Urinary bladder (tissue), 4 donors: ENCODE results near the gene VEGFD. TPM values are rescaled to one million over a fixed set of nuclear protein-coding genes. Genes with fewer than 3 reads are reported as not detected.

ENCODE experiments used
- DNase-seq: peaks from one replicate; pipeline ENCODE4 v3.0.0-alpha.2; 2015; ENCODE audit errors: extremely low spot score
- H3K27ac ChIP-seq: one replicate; pipeline ENCODE4 v1.5.1; 2013; ENCODE audit warnings: low read depth, mild to moderate bottlenecking, moderate library complexity
- H3K36me3 ChIP-seq: one replicate; pipeline ENCODE4 v1.6.1; 2013; ENCODE audit warnings: mild to moderate bottlenecking, moderate library complexity; ENCODE audit not compliant: insufficient read depth
- H3K4me1 ChIP-seq: one replicate; pipeline ENCODE4 v1.6.1; 2013; ENCODE audit warnings: mild to moderate bottlenecking, moderate library complexity; ENCODE audit not compliant: insufficient read depth
- H3K4me3 ChIP-seq: one replicate; pipeline ENCODE4 v1.5.1; 2013; ENCODE audit warnings: low read depth, low read length
- WGBS: extraction: QIAGEN DNeasy Blood & Tissue Kit; methylation state at CpG from one replicate; pipeline ENCODE4 v1.1.7; 2013; 5-methylcytosine and 5-hydroxymethylcytosine counted together
- polyA plus RNA-seq: library from polyadenylated mRNA; stranded (reverse); fragments of 200-250 nt; gene quantifications from one replicate; pipeline ENCODE4 v1.2.3, GENCODE V29; 2013
- total RNA-seq: library from RNA; depleted of rRNA; stranded (reverse); fragments of >200 nt; gene quantifications from one replicate; pipeline ENCODE4 v1.2.3, GENCODE V29; 2014
- donor health status: healthy with polysubstance abuse.
- donor health status: healthy.

VEGFD gene
- total RNA-seq (2.6 TPM), polyA plus RNA-seq (0.94 TPM)

- no peak for DNase-seq
- no peaks in the 10 kb centered on the region for H3K4me1 ChIP-seq
- no peak within 1 kb of the TSS for H3K4me3 ChIP-seq
- H3K27ac ChIP-seq = no peak within 1 kb of the TSS
- H3K36me3 ChIP-seq = no peaks in the 10 kb centered on the region
- WGBS = 24% methylated on average over 2 of the region's 2 CpGs
Observed at GRCh38 chrX:15384304-15384703, at the start of gene VEGFD. Gene VEGFD (minus strand): TSS chrX:15384413. CDS start chrX:15383946, 467 bp downstream.

- DNase-seq = no peak
- 62% methylated on average over 1 of the region's 1 CpG for WGBS
- Histone ChIP-seq H3K27ac (no peak overlapping the region), H3K36me3 (no peaks in the 10 kb centered on the region), H3K4me1 (no peaks in the 10 kb centered on the region), H3K4me3 (no peak overlapping the region)
Observed at GRCh38 chrX:15430584-15430983, 46.4 kb upstream of the VEGFD start.

GRCh38 chrX:15430076-15430475, 45.9 kb upstream of the VEGFD start:
- no peak overlapping the region for H3K27ac ChIP-seq
- H3K4me1 ChIP-seq = no peaks in the 10 kb centered on the region
- no peak for DNase-seq
- 83% methylated on average over 2 of the region's 2 CpGs for WGBS
- H3K4me3 ChIP-seq = no peak overlapping the region
- H3K36me3 ChIP-seq = no peaks in the 10 kb centered on the region

- 93% methylated on average over 1 of the region's 1 CpG for WGBS
- H3K4me3 ChIP-seq = no peak overlapping the region
- no peak overlapping the region for H3K27ac ChIP-seq
- no peak for DNase-seq
- H3K4me1 ChIP-seq = no peaks in the 10 kb centered on the region
- H3K36me3 ChIP-seq = no peaks in the 10 kb centered on the region
Observed at GRCh38 chrX:15425024-15425423, 40.8 kb upstream of the VEGFD start.

GRCh38 chrX:15418707-15419181, 34.5 kb upstream of the VEGFD start:
- DNase-seq = no peak
- 54% methylated on average over 3 of the region's 3 CpGs for whole genome bisulfite sequencing
- Histone ChIP-seq H3K4me3 (no peak overlapping the region), H3K4me1 (no peaks in the 10 kb centered on the region), H3K36me3 (no peaks in the 10 kb centered on the region), H3K27ac (no peak overlapping the region)

- no peak overlapping the region for H3K27ac ChIP-seq
- 45% methylated on average over 6 of the region's 6 CpGs for WGBS
- DNase-seq = no peak
Observed at GRCh38 chrX:15418041-15418706, 34.0 kb upstream of the VEGFD start.

GRCh38 chrX:15416133-15416993, 32.1 kb upstream of the VEGFD start:
- H3K27ac ChIP-seq = no peak overlapping the region
- DNase-seq = no peak
- H3K4me1 ChIP-seq = no peaks in the 10 kb centered on the region
- no peak overlapping the region for H3K4me3 ChIP-seq
- no peaks in the 10 kb centered on the region for H3K36me3 ChIP-seq
- 87% methylated on average over 10 of the region's 10 CpGs for WGBS

More at GRCh38 chrX:15418041-15418706, 34.0 kb upstream of the VEGFD start:
- H3K36me3 ChIP-seq = no peaks in the 10 kb centered on the region
- H3K4me1 ChIP-seq = no peaks in the 10 kb centered on the region
- H3K4me3 ChIP-seq = no peak overlapping the region

- 78% methylated on average over 6 of the region's 6 CpGs for WGBS
- Histone ChIP-seq H3K4me1 (no peaks in the 10 kb centered on the region), H3K4me3 (no peak overlapping the region), H3K27ac (no peak overlapping the region), H3K36me3 (no peaks in the 10 kb centered on the region)
- DNase-seq = no peak
Observed at GRCh38 chrX:15413101-15413500, 28.9 kb upstream of the VEGFD start.

- Histone ChIP-seq H3K4me1 (no peaks in the 10 kb centered on the region), H3K4me3 (no peak overlapping the region), H3K36me3 (no peaks in the 10 kb centered on the region), H3K27ac (no peak overlapping the region)
- 61% methylated on average over 2 of the region's 2 CpGs for whole genome bisulfite sequencing
- DNase-seq = no peak
Observed at GRCh38 chrX:15410947-15411346, 26.7 kb upstream of the VEGFD start.

GRCh38 chrX:15410430-15410829, 26.2 kb upstream of the VEGFD start:
- no peaks in the 10 kb centered on the region for H3K4me1 ChIP-seq
- H3K36me3 ChIP-seq = no peaks in the 10 kb centered on the region
- H3K4me3 ChIP-seq = no peak overlapping the region
- DNase-seq = no peak
- no peak overlapping the region for H3K27ac ChIP-seq

- Histone ChIP-seq H3K4me3 (no peak overlapping the region), H3K27ac (no peak overlapping the region), H3K36me3 (no peaks in the 10 kb centered on the region), H3K4me1 (no peaks in the 10 kb centered on the region)
- no peak for DNase-seq
- 55% methylated on average over 3 of the region's 3 CpGs for WGBS
Observed at GRCh38 chrX:15405846-15406245, 21.6 kb upstream of the VEGFD start.

- H3K27ac ChIP-seq = no peak overlapping the region
- H3K36me3 ChIP-seq = no peaks in the 10 kb centered on the region
- no peaks in the 10 kb centered on the region for H3K4me1 ChIP-seq
- WGBS = 47% methylated on average over 7 of the region's 7 CpGs
- H3K4me3 ChIP-seq = no peak overlapping the region
- no peak for DNase-seq
Observed at GRCh38 chrX:15404401-15405096, 20.3 kb upstream of the VEGFD start.

GRCh38 chrX:15401378-15401777, 17.2 kb upstream of the VEGFD start:
- WGBS = 36% methylated on average over 2 of the region's 2 CpGs
- Histone ChIP-seq H3K4me3 (no peak overlapping the region), H3K4me1 (no peaks in the 10 kb centered on the region), H3K27ac (no peak overlapping the region), H3K36me3 (no peaks in the 10 kb centered on the region)
- DNase-seq = no peak
